Epithelial cell of proximal tubule (primary cell): ENCODE data around the gene BTG4. TPM values are rescaled to one million over a fixed set of nuclear protein-coding genes. Genes with fewer than 3 reads are reported as not detected.

Experiments used
- DNase-seq: peaks from one replicate; pipeline ENCODE4 v3.0.0-alpha.2; 2011; ENCODE audit warnings: low read depth
- H3K4me3 ChIP-seq: 2 replicates; pipeline ENCODE4 v1.5.1; 2011; ENCODE audit warnings: low read depth, mild to moderate bottlenecking, low read length
- total RNA-seq: library from RNA; depleted of rRNA; stranded (reverse); fragments of >200 nt; gene quantifications from 2 replicates; pipeline ENCODE4 v1.2.3, GENCODE V29; 2015
- TF ChIP-seq, protein P1 (sequence below): conservative IDR thresholded peaks from 2 replicates; pipeline ENCODE4 v1.5.1; 2012; ENCODE audit warnings: low read depth, mild to moderate bottlenecking, low read length

BTG4 gene
- total RNA-seq, 1 donor from 2014 or later, result not detected

DNA sequence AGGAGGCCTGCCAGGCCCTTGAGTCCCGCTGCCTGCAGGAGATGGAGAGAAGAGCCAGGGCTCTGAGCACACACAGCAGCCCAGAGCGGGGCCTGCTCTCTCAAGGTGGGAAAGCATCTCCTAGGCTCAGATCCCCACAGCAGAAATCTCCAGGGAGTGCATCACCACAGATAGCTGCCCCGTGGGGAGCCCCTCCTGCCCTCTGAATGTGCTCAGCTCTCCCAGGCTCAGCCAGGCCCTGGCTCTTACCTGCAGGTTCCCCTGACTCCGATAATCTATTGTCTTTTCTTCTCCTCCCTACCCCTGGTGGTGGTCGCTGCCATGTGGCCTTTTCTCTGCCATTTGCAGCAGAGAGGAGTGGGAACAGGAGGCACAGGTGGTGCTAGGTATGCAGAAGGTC lies 49.9 kb downstream of the BTG4 start:
- TF ChIP-seq, protein P1, sequence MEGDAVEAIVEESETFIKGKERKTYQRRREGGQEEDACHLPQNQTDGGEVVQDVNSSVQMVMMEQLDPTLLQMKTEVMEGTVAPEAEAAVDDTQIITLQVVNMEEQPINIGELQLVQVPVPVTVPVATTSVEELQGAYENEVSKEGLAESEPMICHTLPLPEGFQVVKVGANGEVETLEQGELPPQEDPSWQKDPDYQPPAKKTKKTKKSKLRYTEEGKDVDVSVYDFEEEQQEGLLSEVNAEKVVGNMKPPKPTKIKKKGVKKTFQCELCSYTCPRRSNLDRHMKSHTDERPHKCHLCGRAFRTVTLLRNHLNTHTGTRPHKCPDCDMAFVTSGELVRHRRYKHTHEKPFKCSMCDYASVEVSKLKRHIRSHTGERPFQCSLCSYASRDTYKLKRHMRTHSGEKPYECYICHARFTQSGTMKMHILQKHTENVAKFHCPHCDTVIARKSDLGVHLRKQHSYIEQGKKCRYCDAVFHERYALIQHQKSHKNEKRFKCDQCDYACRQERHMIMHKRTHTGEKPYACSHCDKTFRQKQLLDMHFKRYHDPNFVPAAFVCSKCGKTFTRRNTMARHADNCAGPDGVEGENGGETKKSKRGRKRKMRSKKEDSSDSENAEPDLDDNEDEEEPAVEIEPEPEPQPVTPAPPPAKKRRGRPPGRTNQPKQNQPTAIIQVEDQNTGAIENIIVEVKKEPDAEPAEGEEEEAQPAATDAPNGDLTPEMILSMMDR, result no peak

DNA sequence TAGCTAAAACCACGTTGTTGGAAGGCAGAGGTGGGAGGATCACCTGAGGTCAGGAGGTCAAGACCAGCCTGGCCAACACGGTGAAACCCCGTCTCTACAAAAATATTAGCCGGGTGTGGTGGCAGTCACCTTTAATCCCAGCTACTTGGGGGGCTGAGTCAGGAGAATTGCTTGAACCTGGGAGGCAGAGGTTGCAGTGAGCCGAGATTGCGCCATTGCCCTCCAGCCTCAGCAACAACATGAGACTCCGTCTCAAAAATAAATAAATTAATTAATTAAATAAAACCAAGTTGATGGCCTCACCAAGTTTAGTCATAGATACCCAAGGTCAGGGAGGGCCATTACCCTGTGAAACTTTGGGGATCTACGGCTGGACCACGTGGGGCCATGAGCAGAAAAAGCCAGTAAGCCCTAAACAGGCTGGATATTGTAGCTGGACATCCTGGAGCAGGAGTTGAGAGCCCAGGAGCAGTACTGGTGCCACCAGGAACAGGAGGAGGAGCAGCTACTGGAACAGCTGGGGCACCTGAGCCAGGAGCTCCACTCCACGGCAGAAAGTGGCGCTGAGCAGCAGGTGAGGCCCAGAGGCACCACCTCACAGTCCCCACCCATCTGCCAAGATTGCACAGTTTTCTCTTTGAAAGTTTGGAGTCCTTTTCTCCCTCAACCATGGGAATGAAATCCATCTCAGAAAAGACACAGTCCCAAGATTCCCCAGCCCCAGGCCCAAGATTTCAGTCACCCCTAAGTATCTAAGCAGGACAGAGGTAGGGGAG lies 50.5 kb downstream of the BTG4 start:
- TF ChIP-seq, protein P1, result no peak

More for the DNA sequence above, 49.9 kb downstream of the BTG4 start:
- H3K4me3 ChIP-seq, result no peak overlapping the region
- no peak for DNase-seq

DNA sequence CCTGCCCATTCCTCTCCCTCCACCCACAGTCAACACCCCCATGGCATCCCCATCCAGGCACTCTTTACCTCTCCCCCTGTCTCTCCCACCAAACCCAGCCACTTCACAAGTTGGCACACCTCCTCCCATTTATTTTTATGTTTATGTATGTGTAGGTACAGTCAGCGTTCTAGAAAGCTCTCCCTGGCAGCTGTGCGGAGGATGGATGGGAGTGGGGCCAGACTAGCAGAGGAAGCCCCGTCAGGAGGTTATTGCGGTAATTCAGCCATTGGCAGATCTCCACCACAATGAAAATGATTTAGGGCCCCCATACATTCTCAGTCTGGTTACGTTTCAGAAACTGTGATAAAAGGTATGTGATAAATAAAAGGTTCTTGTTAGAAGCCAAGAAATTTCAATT lies 51.3 kb downstream of the BTG4 start:
- no peak for DNase-seq
- TF ChIP-seq, protein P1, result no peak
- H3K4me3 ChIP-seq, result no peak overlapping the region

More for the DNA sequence above, 50.5 kb downstream of the BTG4 start:
- DNase-seq, result no peak
- no peak overlapping the region for H3K4me3 ChIP-seq

DNA sequence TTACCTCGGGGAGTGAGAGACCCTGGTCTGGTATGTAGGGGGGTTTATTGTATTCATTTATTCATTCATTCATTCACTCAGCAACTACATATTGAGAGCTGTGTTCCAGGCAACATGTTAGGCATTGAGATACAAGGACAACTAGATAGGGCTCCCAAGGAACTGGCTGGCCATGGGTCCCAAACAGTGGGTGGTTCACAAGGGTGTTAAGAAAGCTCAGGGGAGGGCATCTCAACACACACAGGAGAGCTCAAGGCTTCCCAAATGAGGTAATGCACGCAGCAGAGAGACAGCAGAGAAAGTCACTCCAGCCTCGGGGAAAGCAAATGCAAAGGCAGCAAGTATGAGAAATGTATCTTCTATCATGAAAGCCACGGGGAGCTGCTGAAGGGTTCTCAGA lies 51.8 kb downstream of the BTG4 start:
- TF ChIP-seq, protein P1, result no peak
- H3K4me3 ChIP-seq, result no peak overlapping the region
- DNase-seq, result no peak

DNA sequence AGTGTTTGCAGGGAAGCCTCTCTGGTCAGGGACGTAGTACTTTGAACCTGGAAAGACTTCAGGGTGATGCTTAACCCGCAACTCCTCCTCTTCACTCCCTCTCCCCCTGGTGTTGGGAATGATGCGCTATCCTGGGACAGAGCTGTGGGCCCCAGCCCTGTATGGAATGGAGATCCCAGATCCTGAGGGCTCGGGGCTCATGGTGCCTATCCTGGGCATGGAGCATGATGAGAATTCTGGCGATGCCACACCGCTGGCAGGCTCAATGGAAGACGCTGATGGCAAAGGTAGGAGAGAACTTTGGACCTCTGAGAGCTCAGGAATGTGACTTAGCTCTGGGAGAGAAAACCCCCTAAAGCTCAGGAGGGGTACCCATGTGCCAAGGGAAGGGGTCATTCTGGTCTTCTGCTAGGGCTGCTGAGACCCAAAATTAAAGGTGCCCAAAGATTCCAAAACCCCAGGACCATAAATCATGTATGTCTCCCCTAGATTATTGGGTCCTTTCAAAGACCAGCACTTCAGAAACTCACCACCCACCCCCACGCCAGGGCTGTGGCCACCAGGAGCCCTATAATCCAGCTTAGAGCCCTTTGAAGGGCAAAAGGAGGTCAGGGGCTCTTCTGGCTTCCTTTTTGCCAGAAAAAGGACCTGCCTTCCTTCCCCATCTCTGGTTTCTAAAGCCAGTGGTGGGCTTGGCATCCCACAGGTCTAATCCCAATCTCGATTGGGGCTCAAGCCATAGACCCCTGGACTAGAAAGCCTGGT lies 52.5 kb downstream of the BTG4 start:
- no peak overlapping the region for H3K4me3 ChIP-seq
- TF ChIP-seq, protein P1, result no peak
- no peak for DNase-seq

DNA sequence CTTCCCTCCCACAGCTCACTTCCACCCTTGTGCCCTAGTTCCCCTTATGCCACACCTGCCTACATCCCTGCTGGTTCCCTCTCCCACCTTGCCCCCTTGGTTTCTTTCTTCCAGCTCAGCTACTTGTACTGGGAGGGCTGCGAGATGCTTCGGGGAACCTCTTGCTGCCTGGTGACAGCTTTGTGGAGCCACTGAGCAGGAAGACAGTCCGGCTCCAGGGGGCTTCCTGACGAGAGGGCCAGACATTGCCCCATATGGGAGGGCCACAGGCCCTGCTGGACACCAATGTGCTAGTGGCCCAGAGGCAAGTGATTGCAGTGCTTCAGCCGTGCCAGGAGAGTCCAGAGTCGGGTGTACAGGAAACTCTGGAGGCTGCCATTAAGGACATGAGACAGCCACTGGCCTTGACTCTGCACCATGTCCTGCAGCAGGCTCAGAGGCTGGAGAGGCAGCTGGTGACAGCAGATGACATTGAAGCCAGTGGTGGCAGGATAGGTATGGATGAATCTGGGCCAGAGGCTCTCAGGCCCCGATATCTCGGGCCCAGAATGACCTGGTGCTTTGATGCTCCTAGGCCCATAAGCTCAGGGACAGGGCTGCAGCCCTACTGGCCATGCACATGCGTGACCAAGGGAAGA lies 54.3 kb downstream of the BTG4 start:
- no peak for DNase-seq
- no peak overlapping the region for H3K4me3 ChIP-seq
- TF ChIP-seq, protein P1, result no peak
